GM10266 (cell line): ENCODE results near the gene PHAF1.

Experiments
- DNase-seq: peaks from one replicate; pipeline ENCODE4 v3.0.0; 2012; ENCODE audit errors: extremely low spot score
- CTCF ChIP-seq: IDR thresholded peaks from 2 replicates; pipeline ENCODE4 v1.5.1; 2012; ENCODE audit warnings: mild to moderate bottlenecking, low read depth; ENCODE audit not compliant: control insufficient read depth, insufficient read depth; ENCODE audit errors: missing control alignments

Gene PHAF1

GRCh38 chr16:67128887-67129286, 19.1 kb downstream of the PHAF1 start:
- TF ChIP-seq CTCF = no peak
- DNase-seq = no peak

- no peak for TF ChIP-seq CTCF
- DNase-seq = no peak
Measured at GRCh38 chr16:67129422-67129821, 19.7 kb downstream of the PHAF1 start.

- no peak for DNase-seq
- no peak for TF ChIP-seq CTCF
Measured at GRCh38 chr16:67137605-67138004, 27.9 kb downstream of the PHAF1 start.

- no peak for TF ChIP-seq CTCF
- DNase-seq = no peak
Measured at GRCh38 chr16:67141391-67141790, 31.6 kb downstream of the PHAF1 start.

- no peak for DNase-seq
- no peak for TF ChIP-seq CTCF
Measured at GRCh38 chr16:67142342-67142741, 32.6 kb downstream of the PHAF1 start.

- no peak for TF ChIP-seq CTCF
Measured at GRCh38 chr16:67144943-67145342, 35.2 kb downstream of the PHAF1 start.

GRCh38 chr16:67145746-67146145, 36.0 kb downstream of the PHAF1 start:
- TF ChIP-seq CTCF = no peak
- DNase-seq = no peak

More at GRCh38 chr16:67144943-67145342, 35.2 kb downstream of the PHAF1 start:
- DNase-seq = no peak
